ENCODE results near the gene PRH2.

The PRH2 gene

GRCh38 chr12:10960211-10960610 lies 31.2 kb downstream of the PRH2 start:
- no peak for DNase-seq (ENCODE audit: low read depth)

DNA sequence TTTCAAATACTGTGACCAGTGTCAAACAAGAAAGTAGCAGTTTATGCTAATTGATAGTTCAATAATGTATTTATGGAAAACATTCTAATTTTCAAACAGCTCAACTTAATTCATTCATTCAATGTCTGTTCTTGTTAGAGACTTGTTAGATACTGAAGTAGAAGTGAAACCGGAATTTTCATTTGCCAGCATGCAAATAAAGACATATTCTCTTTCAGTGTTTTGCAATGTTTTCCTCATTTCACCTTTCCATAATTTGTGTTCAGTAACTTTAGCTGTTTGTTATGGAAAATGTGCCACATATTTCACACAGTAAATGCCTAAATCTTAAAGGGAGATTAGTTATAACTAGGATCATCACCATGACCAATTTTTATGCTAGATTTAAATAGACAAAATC lies 36.4 kb downstream of the PRH2 start:
- DNase-seq (ENCODE audit: low read depth): no peak

GRCh38 chr12:10966314-10966713 lies 37.3 kb downstream of the PRH2 start:
- no peak for DNase-seq (ENCODE audit: low read depth)

DNA sequence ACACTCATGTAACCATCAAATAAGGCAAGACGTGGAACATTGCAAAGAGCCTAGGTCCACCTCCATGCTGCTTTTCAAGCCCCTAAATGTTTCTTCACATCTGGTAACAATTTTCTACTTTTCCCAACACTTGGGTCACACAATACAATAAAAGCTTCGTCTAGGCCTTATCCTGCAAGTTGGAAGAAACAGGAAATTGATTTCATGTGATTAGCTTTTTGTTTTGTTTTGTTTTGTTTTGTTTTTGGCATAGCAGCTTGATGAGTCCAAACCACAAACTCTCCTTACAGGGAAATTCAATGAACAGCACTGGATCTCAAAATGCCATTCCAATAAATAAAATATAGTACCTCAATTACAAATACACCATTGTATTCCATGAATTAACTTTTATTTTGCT lies 38.4 kb downstream of the PRH2 start:
- DNase-seq (ENCODE audit: low read depth): no peak

DNA sequence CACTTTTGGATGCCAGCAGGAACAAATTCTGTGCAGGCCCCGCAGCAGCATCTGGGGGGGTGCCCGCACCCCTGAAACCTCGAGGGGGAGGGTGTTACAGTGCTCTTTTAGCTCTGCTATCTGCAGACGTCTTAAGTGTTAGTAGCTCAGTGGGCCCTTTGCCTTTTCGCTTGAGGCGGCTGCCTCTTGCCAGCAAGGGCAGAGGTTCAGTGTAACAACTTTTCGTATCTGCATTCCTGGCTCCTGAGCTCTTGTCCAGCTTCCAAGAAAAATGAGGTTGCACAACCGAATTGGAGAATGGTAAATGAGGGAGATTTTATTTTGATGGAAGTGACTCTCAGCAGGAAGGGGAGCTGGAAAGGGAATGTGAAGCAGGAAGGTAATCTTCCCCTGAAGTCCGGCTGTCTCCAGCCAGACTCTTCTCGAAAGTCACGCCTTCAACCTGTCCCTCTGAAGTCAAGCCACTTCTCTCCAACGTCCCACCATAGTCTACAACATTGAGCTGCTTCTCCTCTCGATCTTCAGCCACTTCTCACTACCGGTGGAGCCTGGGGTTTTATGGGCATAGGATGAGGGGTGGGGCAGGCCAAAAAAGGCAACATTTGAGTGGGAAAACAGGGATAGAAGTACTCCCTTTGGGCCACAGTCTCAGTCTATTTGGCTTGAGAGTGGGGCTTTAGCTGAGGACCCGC lies 39.9 kb downstream of the PRH2 start:
- no peak for DNase-seq (ENCODE audit: low read depth)

- no peak for DNase-seq (ENCODE audit: low read depth)
Measured at GRCh38 chr12:10974965-10975364, 45.9 kb downstream of the PRH2 start.

GRCh38 chr12:10982244-10982643 lies 53.2 kb downstream of the PRH2 start:
- no peak for DNase-seq (ENCODE audit: low read depth)
